HepG2 (cell line): ENCODE data around the gene RCC2. TPM values are rescaled to one million over a fixed set of nuclear protein-coding genes. Genes with fewer than 3 reads are reported as not detected.

Experiments used
- ATAC-seq: fragments of 200-7000 bp; cut with Tn5 transposase; 3 replicates; pipeline ENCODE4 v1.9.1; 2020; ENCODE audit warnings: mild to moderate bottlenecking, moderate library complexity
- BruUV-seq: library from RNA; stranded (reverse); fragments of 400-500 nt; replicated peaks from 2 replicates; lab custom pipeline; 2021; lab: Mats Ljungman, UMichigan
- CTCF ChIA-PET: fragments of 300-600 bp; formaldehyde crosslinking; extraction: SDS; loops from one replicate; lab custom pipeline; 2021; ENCODE audit warnings: low total read pairs, inconsistent platforms, low intra/inter-chr PET ratio; lab: Yijun Ruan, JAX
- POLR2A ChIA-PET: fragments of 350-600 bp; sonication (Branson Sonifier 250); formaldehyde crosslinking; loops from one replicate; lab custom pipeline; 2020; ENCODE audit warnings: antibody characterized with exemption, inconsistent platforms; lab: Yijun Ruan, JAX
- DNase-seq: peaks from one replicate; pipeline ENCODE4 v3.0.0-alpha.2; 2015; ENCODE audit warnings: low spot score
- FAIRE-seq: peaks from 3 replicates; lab custom pipeline; 2011; peaks lifted over from hg19 to GRCh38; lab: Jason Lieb, UNC
- H2AFZ ChIP-seq: one replicate; pipeline ENCODE4 v1.6.1; 2011; ENCODE audit warnings: low read length, inconsistent platforms
- H3K27ac ChIP-seq: fragments of 300-600 bp; 3 replicates; pipeline ENCODE4 v1.8.0; 2011; ENCODE audit warnings: mixed run types, mild to moderate bottlenecking, mixed read lengths, low read length, inconsistent platforms; ENCODE audit not compliant: insufficient read depth; ENCODE audit errors: extremely low read length
- H3K27me3 ChIP-seq, 2 experiments: fragments of 200-600 bp in 1 of 2; 2 replicates in 1 of 2; 3 replicates in 1 of 2; pipeline versions ENCODE4 v1.6.0 to v1.8.0; 2011; ENCODE audit warnings: low read length in 2 of 2, mild to moderate bottlenecking in 2 of 2, moderate library complexity in 2 of 2, inconsistent platforms in 1 of 2; ENCODE audit not compliant: insufficient read depth in 2 of 2, control insufficient read depth in 1 of 2
- H3K36me3 ChIP-seq, 2 experiments: fragments of 200-600 bp in 1 of 2; replicated peaks in 1 of 2; 2 replicates in 1 of 2; 3 replicates in 1 of 2; pipeline versions ENCODE4 v1.5.1 to v1.8.0; 2011; ENCODE audit warnings: low read length in 2 of 2, inconsistent platforms in 1 of 2; ENCODE audit not compliant: insufficient read depth in 2 of 2, control insufficient read depth in 1 of 2
- H3K4me1 ChIP-seq: 2 replicates; pipeline ENCODE4 v1.5.1; 2012; ENCODE audit warnings: low read length, inconsistent platforms; ENCODE audit not compliant: insufficient read depth
- H3K4me2 ChIP-seq: 2 replicates; pipeline ENCODE4 v1.6.0; 2011; ENCODE audit warnings: low read depth, low read length, inconsistent platforms
- H3K4me3 ChIP-seq, 3 experiments: fragments of 200-600 bp in 1 of 3; sonication (generic), shearing (Covaris generic) in 1 of 3; replicated peaks in 1 of 3; 2 replicates each; pipeline ENCODE4 v1.5.1; 2011 to 2016; ENCODE audit warnings: low read length in 3 of 3, inconsistent platforms in 2 of 3, low read depth in 2 of 3, mild to moderate bottlenecking in 2 of 3, control low read depth in 1 of 3, mixed read lengths in 1 of 3; ENCODE audit not compliant: insufficient read depth in 1 of 3
- H3K79me2 ChIP-seq: one replicate; pipeline ENCODE4 v1.6.1; 2011; ENCODE audit warnings: low read length, inconsistent platforms; ENCODE audit not compliant: insufficient read depth
- H3K9ac ChIP-seq: 2 replicates; pipeline ENCODE4 v1.6.0; 2011; ENCODE audit warnings: mild to moderate bottlenecking, low read depth, low read length, inconsistent platforms; ENCODE audit not compliant: insufficient read depth
- H3K9me3 ChIP-seq: 2 replicates; pipeline ENCODE4 v1.5.1; 2012; ENCODE audit warnings: mild to moderate bottlenecking, low read length
- H4K20me1 ChIP-seq: 2 replicates; pipeline ENCODE4 v1.6.0; 2011; ENCODE audit warnings: inconsistent platforms, mild to moderate bottlenecking, low read length, moderate library complexity; ENCODE audit not compliant: insufficient read depth
- NFE2 ChIP-seq: sonication (generic); formaldehyde crosslinking; IDR thresholded peaks from 2 replicates; pipeline ENCODE4 v1.4.0; 2020; ENCODE audit warnings: missing genetic modification reagents
- PAX8 ChIP-seq: sonication (generic); formaldehyde crosslinking; IDR thresholded peaks from 2 replicates; pipeline ENCODE4 v1.8.0; 2022; ENCODE audit warnings: mild to moderate bottlenecking, missing genetic modification reagents, borderline replicate concordance
- RFX1 ChIP-seq: fragments of 450-650 bp; IDR thresholded peaks from 2 replicates; pipeline ENCODE4 v1.6.1; 2017
- RFX3 ChIP-seq: IDR thresholded peaks from 2 replicates; pipeline ENCODE4 v1.6.1; 2016; ENCODE audit warnings: missing biosample characterization, missing genetic modification reagents
- SIX4 ChIP-seq: sonication (generic); formaldehyde crosslinking; IDR thresholded peaks from 2 replicates; pipeline ENCODE4 v1.4.0; 2020; ENCODE audit warnings: missing genetic modification reagents
- SMC3 ChIP-seq: IDR thresholded peaks from 2 replicates; pipeline ENCODE4 v1.6.1; 2011; ENCODE audit warnings: low read length, improper control_type of control experiment
- TFDP1 ChIP-seq: IDR thresholded peaks from 2 replicates; pipeline ENCODE4 v1.6.1; 2016; ENCODE audit warnings: missing compliant biosample characterization, missing genetic modification reagents, borderline replicate concordance
- ZBTB1 ChIP-seq: sonication (generic); formaldehyde crosslinking; IDR thresholded peaks from 2 replicates; pipeline ENCODE4 v1.4.0; 2020; ENCODE audit warnings: missing genetic modification reagents, borderline replicate concordance
- ZNF10 ChIP-seq: sonication (generic); formaldehyde crosslinking; IDR thresholded peaks from 2 replicates; pipeline ENCODE4 v1.4.0; 2020; ENCODE audit warnings: mild to moderate bottlenecking, low read depth, missing genetic modification reagents, borderline replicate concordance
- ZNF121 ChIP-seq: sonication (generic); formaldehyde crosslinking; IDR thresholded peaks from 2 replicates; pipeline ENCODE4 v1.5.0; 2020; ENCODE audit warnings: mild to moderate bottlenecking, missing genetic modification reagents
- ZNF737 ChIP-seq: sonication (generic); formaldehyde crosslinking; IDR thresholded peaks from 2 replicates; pipeline ENCODE4 v1.5.0; 2020; ENCODE audit warnings: missing genetic modification reagents, mild to moderate bottlenecking, borderline replicate concordance
- ZNF770 ChIP-seq: sonication (generic); formaldehyde crosslinking; IDR thresholded peaks from 2 replicates; pipeline ENCODE4 v1.5.0; 2020; ENCODE audit warnings: mild to moderate bottlenecking, missing genetic modification reagents
- WGBS: methylation state at CpG from one replicate; pipeline ENCODE4 v1.1.6; 2017; ENCODE audit warnings: low lambda C conversion rate; 5-methylcytosine and 5-hydroxymethylcytosine counted together
- in situ Hi-C: cut with HindIII; loops from 2 replicates; pipeline ENCODE4 v1.10.0; 2017; ENCODE audit warnings: low pct_unique_long_range_greater_than_20kb; ENCODE audit not compliant: extremely low pct_ligation_motif_present
- intact Hi-C: fragments of 100-400 bp; cut with micrococcal nuclease; formaldehyde crosslinking; loops from one replicate; pipeline ENCODE4 v1.10.0; 2022; ENCODE audit not compliant: unreplicated experiment
- polyA plus RNA-seq, 8 experiments: library from polyadenylated mRNA; depleted of rRNA in 3 of 8; stranded (reverse) in 7 of 8; unstranded in 1 of 8; fragments of >200 nt; fragmentation: Illumina TruSeq in 4 of 8; extraction: Trizol in 4 of 8; gene quantifications; 2 replicates each; pipeline versions ENCODE4 v1.2.1 to v1.2.3, GENCODE V29; 2011 to 2016; ENCODE audit warnings: low read depth in 4 of 8, missing spikeins in 1 of 8, mixed read lengths in 1 of 8; ENCODE audit not compliant: insufficient read depth in 1 of 8
- total RNA-seq, 5 experiments: library from RNA; depleted of rRNA; stranded (reverse); fragments of >200 nt; fragmentation: Illumina TruSeq; extraction: Trizol; gene quantifications; 2 replicates each; pipeline ENCODE4 v1.2.3, GENCODE V29; 2016; ENCODE audit warnings: low read depth in 1 of 5
- TF ChIP-seq, protein P1 (sequence below): sonication (generic); formaldehyde crosslinking; IDR thresholded peaks from 2 replicates; pipeline ENCODE4 v1.4.0; 2020; ENCODE audit warnings: missing genetic modification reagents, low read depth, mild to moderate bottlenecking, borderline replicate concordance

RCC2 gene
- total and polyA plus RNA-seq, 2 of the 13 experiments (the other 11 are each of a cell fraction or from before 2014, with no cell fraction given) = 20.5 to 55.8 TPM

GRCh38 chr1:17472814-17473213 is 33.3 kb upstream of the RCC2 start:
- H3K9ac ChIP-seq = no peak overlapping the region
- H3K9me3 ChIP-seq = no peaks in the 10 kb centered on the region
- no peak for FAIRE-seq
- CTCF ChIA-PET = no interaction called here
- no TSS peak for BruUV-seq
- no peak for ATAC-seq
- H3K4me2 ChIP-seq = 0 out of 2 replicates have a peak overlapping the region, but pooled peaks have one; percentile 5
- no peak for DNase-seq
- peaks cover 10% of the 10 kb centered on the region; the same call in 1 of the 2 replicates for H3K4me1 ChIP-seq
- H3K79me2 ChIP-seq = no peaks in the 10 kb centered on the region
- H3K27me3 ChIP-seq = no peaks in the 10 kb centered on the region; a peak in 1 of 5 replicates
- no peaks in the 10 kb centered on the region for H4K20me1 ChIP-seq
- in situ Hi-C loops (no loop called here), intact Hi-C loops (no loop called here)
- POLR2A ChIA-PET = no interaction called here
- H2AFZ ChIP-seq = no peak overlapping the region
- H3K4me3 ChIP-seq = no peak overlapping the region
- no peaks in the 10 kb centered on the region for H3K36me3 ChIP-seq
- TF ChIP-seq, protein P1, sequence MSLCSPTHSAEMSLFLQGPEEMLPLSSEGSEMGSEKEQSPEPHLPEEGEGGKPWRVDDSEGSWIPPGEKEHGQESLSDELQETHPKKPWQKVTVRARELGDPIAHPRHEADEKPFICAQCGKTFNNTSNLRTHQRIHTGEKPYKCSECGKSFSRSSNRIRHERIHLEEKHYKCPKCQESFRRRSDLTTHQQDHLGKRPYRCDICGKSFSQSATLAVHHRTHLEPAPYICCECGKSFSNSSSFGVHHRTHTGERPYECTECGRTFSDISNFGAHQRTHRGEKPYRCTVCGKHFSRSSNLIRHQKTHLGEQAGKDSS (CRISPR knock-in tag) = no peak
- TF ChIP-seq RFX3 (CRISPR knock-in tag) (peak; percentile 60), RFX1 (peak; percentile 55; the same call in 1 of the 2 replicates), ZBTB1 (no peak), SMC3 (no peak), ZNF737 (CRISPR knock-in tag) (no peak), PAX8 (CRISPR knock-in tag) (no peak), ZNF10 (CRISPR knock-in tag) (no peak)
- H3K27ac ChIP-seq = no peak overlapping the region
- 20% methylated on average over 4 of the region's 5 CpGs for WGBS

GRCh38 chr1:17471393-17471792 is 31.9 kb upstream of the RCC2 start:
- H4K20me1 ChIP-seq = no peaks in the 10 kb centered on the region
- POLR2A ChIA-PET = no interaction called here
- TF ChIP-seq TFDP1 (CRISPR knock-in tag) = no peak
- no peak for TF ChIP-seq NFE2 (CRISPR knock-in tag)
- peak; percentile 83 for TF ChIP-seq ZNF121
- TF ChIP-seq ZNF770 = 0 out of 2 replicates have a peak, but pooled peaks have one; percentile 33
- no peak for TF ChIP-seq SIX4 (CRISPR knock-in tag)
- TF ChIP-seq, all 625 proteins: peak for 2
- WGBS = 8% methylated on average over 2 of the region's 2 CpGs
- Histone ChIP-seq H3K4me3 (no peak overlapping the region), H3K4me1 (peaks cover 10% of the 10 kb centered on the region; the same call in 1 of the 2 replicates), H3K79me2 (no peaks in the 10 kb centered on the region), H2AFZ (no peak overlapping the region), H3K27ac (no peak overlapping the region), H3K4me2 (no peak overlapping the region), H3K36me3 (no peaks in the 10 kb centered on the region), H3K9me3 (no peaks in the 10 kb centered on the region), H3K9ac (no peak overlapping the region), H3K27me3 (no peaks in the 10 kb centered on the region; a peak in 1 of 5 replicates)
- ATAC-seq = no peak
- CTCF ChIA-PET = no interaction called here
- DNase-seq = no peak
- intact Hi-C loops = no loop called here
- in situ Hi-C loops = no loop called here
- no peak for FAIRE-seq
- no TSS peak for BruUV-seq
